Type B pancreatic cell (in vitro differentiated cells): ENCODE data around the gene ZNF350. TPM values are rescaled to one million over a fixed set of nuclear protein-coding genes. Genes with fewer than 3 reads are reported as not detected.
"Not testable (repeated sequence)": the region's sequence is repeated elsewhere in the genome, so short reads cannot be mapped to it uniquely, and the experiment has no call there.

Experiments used
- DNase-seq: peaks from one replicate; pipeline ENCODE4 v3.0.0; 2021; ENCODE audit warnings: mixed read lengths; ENCODE audit not compliant: unreplicated experiment; ENCODE audit errors: extremely low spot score
- H3K27ac Mint-ChIP-seq: 2 replicates; pipeline ENCODE4 v1.8.0; 2021; ENCODE audit warnings: mild to moderate bottlenecking, mixed read lengths
- H3K27me3 Mint-ChIP-seq: 2 replicates; pipeline ENCODE4 v1.8.0; 2021; ENCODE audit warnings: mixed read lengths
- H3K36me3 Mint-ChIP-seq: 2 replicates; pipeline ENCODE4 v1.8.0; 2021; ENCODE audit warnings: mixed read lengths
- H3K4me1 Mint-ChIP-seq: one replicate; pipeline ENCODE4 v1.8.0; 2021; ENCODE audit warnings: mixed read lengths; ENCODE audit not compliant: unreplicated experiment
- H3K4me3 Mint-ChIP-seq: 2 replicates; pipeline ENCODE4 v1.8.0; 2021; ENCODE audit warnings: mild to moderate bottlenecking, mixed read lengths
- H3K9me3 Mint-ChIP-seq: 2 replicates; pipeline ENCODE4 v1.8.0; 2021; ENCODE audit warnings: mixed read lengths
- long read RNA-seq: library from polyadenylated mRNA; unstranded; transcript quantifications from one replicate; pipeline ENCODE4 v2.0.0, GENCODE V29; 2020
- total RNA-seq: library from RNA; stranded (reverse); gene quantifications from 2 replicates; pipeline ENCODE4 v1.2.1, GENCODE V29; 2021; ENCODE audit warnings: low replicate concordance
- TF ChIP-seq, protein P1 (sequence below): fragments of 200-600 bp; sonication (generic); conservative IDR thresholded peaks from 2 replicates; pipeline ENCODE4 v1.5.0; 2021; ENCODE audit warnings: antibody characterized with exemption, mild to moderate bottlenecking

Gene ZNF350
- 10.4 and 14.2 TPM in 2 replicates for total RNA-seq
- long read RNA-seq, transcript ZNF350-201 (5 exons, 2,338 nt), result major isoform, 75 of 107 reads
- long read RNA-seq, transcript ZNF350-204 (2 exons, 1,601 nt), result minor isoform, 6 of 107 reads
- long read RNA-seq, partial matches to known transcripts, result 3 of 107 reads
- long read RNA-seq, other reads (novel, unspliced or antisense), result 22 of 107 reads

DNA sequence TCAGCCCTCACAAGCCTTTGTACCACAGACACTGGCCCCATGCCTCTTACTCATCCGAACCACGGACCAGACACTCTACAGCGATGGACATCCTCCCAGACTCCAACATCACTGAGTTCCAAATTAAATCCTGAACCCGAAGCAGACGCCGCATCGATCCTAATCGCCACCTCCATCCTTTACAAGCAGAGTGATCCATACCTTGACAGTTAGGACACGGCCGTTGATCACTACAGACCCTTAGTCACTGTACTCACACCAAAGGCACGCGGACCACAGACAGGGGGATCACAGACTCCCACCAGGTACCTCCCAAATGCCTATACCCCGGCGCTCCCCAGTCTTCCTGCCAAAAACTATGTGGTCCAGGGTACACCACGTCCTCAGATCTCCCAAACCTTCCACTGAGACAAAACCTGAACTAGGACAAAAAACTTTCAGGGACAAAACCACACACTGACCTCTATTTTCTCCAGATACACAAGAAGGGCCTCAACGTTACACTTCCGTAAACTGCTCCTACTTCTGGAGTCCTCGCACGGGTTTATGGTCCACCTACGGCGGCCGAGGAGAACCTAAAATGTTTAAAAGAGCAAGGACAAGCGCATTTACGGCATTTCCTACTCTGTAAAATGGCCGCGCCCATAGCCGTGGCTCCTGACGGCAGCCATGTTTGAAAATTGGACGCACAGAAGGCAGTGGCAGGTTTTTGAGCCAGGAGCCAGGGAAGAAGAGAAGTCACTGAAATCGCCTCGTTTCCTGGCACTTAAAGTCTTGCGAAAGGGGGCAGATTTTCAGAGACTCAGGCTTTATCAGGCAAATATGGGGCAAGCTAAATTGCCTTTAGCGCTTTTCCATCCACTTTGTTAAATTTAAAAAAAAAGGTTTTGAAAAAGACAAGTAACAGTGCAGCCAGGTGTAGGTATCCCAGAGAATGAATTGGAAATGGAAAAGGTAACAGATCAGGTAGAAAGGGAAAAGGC, at the start of gene ZNF350:
Gene ZNF350 (minus strand): TSS at position 532 of the 983 bp plus-strand sequence. CDS start 12,480 bp downstream, outside the sequence.
- TF ChIP-seq, protein P1, sequence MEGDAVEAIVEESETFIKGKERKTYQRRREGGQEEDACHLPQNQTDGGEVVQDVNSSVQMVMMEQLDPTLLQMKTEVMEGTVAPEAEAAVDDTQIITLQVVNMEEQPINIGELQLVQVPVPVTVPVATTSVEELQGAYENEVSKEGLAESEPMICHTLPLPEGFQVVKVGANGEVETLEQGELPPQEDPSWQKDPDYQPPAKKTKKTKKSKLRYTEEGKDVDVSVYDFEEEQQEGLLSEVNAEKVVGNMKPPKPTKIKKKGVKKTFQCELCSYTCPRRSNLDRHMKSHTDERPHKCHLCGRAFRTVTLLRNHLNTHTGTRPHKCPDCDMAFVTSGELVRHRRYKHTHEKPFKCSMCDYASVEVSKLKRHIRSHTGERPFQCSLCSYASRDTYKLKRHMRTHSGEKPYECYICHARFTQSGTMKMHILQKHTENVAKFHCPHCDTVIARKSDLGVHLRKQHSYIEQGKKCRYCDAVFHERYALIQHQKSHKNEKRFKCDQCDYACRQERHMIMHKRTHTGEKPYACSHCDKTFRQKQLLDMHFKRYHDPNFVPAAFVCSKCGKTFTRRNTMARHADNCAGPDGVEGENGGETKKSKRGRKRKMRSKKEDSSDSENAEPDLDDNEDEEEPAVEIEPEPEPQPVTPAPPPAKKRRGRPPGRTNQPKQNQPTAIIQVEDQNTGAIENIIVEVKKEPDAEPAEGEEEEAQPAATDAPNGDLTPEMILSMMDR, result no peak
- Mint-ChIP-seq H3K27me3 (no peaks in the 10 kb centered on the region), H3K4me3 (peak within 1 kb of the TSS; percentile 98), H3K9me3 (peaks cover 13% of the 10 kb centered on the region), H3K4me1 (peaks cover 8% of the 10 kb centered on the region), H3K27ac (peak within 1 kb of the TSS; percentile 92), H3K36me3 (peaks cover 25% of the 10 kb centered on the region)
- peak; percentile 87 for DNase-seq

DNA sequence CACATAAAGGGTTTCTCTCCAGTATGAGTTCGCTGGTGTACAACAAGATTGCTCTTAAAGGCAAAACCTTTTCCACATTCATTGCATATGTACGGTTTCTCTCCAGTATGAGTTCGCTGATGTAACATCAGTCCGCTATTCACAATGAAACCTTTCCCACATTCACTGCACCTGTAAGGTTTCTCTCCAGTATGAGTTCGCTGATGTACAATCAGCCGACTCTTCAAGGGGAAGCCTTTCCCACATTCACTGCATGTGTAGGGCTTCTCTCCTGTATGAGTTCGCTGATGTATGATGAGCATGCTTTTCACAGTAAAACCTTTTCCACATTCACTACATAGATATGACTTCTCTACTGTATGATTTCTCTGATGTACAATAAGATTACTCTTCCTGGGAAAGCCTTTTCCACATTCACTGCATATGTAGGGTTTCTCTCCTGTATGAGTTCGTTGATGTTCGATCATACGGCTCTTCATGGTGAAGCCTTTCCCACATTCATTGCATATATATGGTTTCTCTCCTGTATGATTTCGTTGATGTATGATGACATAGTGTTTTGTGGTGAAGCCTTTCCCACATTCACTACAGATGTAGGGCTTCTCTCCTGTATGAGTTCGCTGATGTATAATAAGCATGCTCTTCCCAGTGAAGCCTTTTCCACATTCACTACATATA, 47.5 kb upstream of the ZNF350 start:
- no peak for DNase-seq
- H3K27me3 Mint-ChIP-seq, result no peaks in the 10 kb centered on the region

DNA sequence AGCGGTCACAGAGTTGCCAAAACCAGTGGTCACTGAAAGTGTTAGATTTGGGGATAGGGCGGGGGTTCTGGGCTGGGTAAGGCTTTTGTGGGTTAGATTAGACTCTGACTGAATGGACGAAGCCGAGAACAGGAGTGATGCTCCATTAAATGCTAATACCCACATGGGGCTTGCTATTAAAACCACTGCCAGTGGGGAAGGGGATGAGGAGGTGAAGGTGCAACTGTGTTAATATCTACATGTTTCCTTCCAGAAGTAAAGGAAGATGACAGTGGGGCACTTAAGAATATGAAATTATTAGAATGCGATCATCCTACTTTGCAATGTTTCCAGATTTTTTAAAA, 42.1 kb upstream of the ZNF350 start:
- TF ChIP-seq, protein P1, result no peak
- peaks cover 19% of the 10 kb centered on the region for H3K4me1 Mint-ChIP-seq
- DNase-seq, result no peak
- peak overlapping the region; percentile 98 for H3K27ac Mint-ChIP-seq
- no peaks in the 10 kb centered on the region for H3K27me3 Mint-ChIP-seq
- H3K4me3 Mint-ChIP-seq, result peak overlapping the region; percentile 96
- H3K9me3 Mint-ChIP-seq, result peaks cover 12% of the 10 kb centered on the region
- peaks cover 65% of the 10 kb centered on the region for H3K36me3 Mint-ChIP-seq

More for the DNA sequence above, 47.5 kb upstream of the ZNF350 start:
- TF ChIP-seq, protein P1, result no peak
- Mint-ChIP-seq H3K4me3 (no peak overlapping the region), H3K36me3 (peaks cover 76% of the 10 kb centered on the region), H3K27ac (peak overlapping the region; percentile 23), H3K9me3 (peaks cover 34% of the 10 kb centered on the region), H3K4me1 (no peaks in the 10 kb centered on the region)

DNA sequence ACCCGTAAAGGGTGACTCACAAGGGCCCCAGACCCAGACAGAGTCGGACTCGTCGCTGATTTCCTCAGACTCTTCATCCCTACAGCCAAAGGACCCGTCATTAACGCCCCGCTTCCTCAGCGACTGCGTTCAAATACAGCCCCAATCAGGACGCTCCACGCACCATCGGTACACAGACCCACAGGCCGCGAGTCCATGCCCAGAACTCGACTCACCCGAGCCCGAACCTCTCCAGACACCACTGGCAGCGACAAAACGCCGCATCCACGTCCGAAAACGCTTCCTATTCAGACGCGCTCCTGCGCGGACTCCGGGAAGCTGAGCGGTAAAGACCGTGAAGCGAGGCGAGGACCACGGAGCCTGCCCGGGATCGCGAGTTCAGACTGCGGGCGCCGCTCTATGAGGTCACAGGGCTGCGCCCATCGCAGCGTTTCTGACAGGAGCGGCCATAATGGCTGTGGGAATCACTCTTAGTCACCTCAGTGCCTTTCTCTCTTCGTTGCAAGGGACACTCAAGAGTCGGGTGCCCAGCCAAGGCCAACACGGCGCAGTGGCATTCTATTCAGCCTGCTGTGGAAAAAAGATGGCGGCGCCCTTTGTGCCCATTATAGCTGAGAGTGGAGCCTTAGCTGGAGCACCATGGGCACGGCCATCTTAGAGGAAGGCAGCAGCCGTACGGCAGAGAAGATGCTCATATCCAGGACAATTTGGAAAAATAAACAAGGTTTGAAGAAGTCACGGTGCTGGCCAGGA, 41.6 kb upstream of the ZNF350 start, which contains the start of gene ZNF614:
Gene ZNF614 (minus strand): TSS at position 353 of the 753 bp plus-strand sequence. CDS start 2,634 bp downstream, outside the sequence.
- H3K9me3 Mint-ChIP-seq, result peaks cover 10% of the 10 kb centered on the region
- peak within 1 kb of the TSS; percentile 98 for H3K27ac Mint-ChIP-seq
- H3K4me3 Mint-ChIP-seq, result peak within 1 kb of the TSS; percentile 96
- H3K4me1 Mint-ChIP-seq, result peaks cover 19% of the 10 kb centered on the region
- no peaks in the 10 kb centered on the region for H3K27me3 Mint-ChIP-seq
- H3K36me3 Mint-ChIP-seq, result peaks cover 65% of the 10 kb centered on the region
- DNase-seq, result peak; percentile 90
- TF ChIP-seq, protein P1, result no peak

DNA sequence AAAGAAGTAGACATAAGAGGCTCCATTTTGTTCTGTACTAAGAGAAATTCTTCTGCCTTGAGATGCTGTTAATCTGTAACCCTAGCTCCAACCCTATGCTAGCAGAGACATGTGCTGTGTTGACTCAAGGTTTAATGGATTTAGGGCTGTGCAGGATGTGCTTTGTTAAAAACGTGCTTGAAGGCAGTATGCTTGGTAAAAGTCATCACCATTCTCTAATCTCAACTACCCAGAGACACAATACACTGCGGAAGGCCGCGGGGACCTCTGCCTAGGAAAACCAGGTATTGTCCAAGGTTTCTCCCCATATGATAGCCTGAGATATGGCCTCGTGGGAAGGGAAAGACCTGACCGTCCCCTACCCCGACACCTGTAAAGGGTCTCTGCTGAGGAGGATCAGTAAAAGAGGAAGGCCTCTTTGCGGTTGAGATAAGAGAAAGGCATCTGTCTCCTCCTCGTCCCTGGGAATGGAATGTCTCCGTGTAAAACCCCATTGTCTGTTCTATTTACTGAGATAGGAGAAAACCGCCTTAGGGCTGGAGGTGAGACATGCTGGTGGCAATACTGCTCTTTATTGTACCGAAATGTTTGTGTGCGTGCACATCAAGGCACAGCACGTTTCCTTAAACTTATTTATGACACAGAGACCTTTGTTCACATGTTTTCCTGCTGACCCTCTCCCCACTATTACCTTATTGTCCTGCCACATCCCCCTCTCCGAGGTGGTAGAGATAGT, 39.8 kb upstream of the ZNF350 start:
- Mint-ChIP-seq H3K4me3 (peak overlapping the region; percentile 96), H3K36me3 (peaks cover 69% of the 10 kb centered on the region), H3K4me1 (peaks cover 19% of the 10 kb centered on the region)
- not testable (repeated sequence) for H3K9me3 Mint-ChIP-seq, H3K27me3 Mint-ChIP-seq, DNase-seq, H3K27ac Mint-ChIP-seq

DNA sequence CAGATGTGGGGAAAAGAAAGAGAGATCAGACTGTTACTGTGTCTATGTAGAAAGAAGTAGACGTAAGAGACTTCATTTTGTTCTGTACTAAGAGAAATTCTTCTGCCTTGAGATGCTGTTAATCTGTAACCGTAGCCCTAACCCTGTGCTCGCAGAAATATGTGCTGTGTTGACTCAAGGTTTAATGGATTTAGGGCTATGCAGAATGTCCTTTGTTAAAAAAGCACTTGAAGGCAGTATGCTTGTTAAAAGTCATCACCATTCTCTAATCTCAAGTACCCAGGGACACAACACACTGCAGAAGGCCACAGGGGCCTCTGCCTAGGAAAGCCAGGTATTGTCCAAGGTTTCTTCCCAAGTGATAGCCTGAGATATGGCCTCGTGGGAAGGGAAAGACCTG, 37.8 kb upstream of the ZNF350 start:
- peaks cover 19% of the 10 kb centered on the region for H3K4me1 Mint-ChIP-seq
- peaks cover 78% of the 10 kb centered on the region for H3K36me3 Mint-ChIP-seq
- H3K9me3 Mint-ChIP-seq, result peaks cover 11% of the 10 kb centered on the region
- not testable (repeated sequence) for DNase-seq, H3K4me3 Mint-ChIP-seq, H3K27me3 Mint-ChIP-seq, H3K27ac Mint-ChIP-seq
